Esophagus muscularis mucosa (tissue), 4 donors: Measurements from ENCODE around the gene FER.

ENCODE experiments used
- EP300 ChIP-seq: sonication (generic); formaldehyde crosslinking; IDR thresholded peaks from one replicate; pipeline ENCODE4 v1.6.1; 2017; ENCODE audit warnings: antibody characterized with exemption
- POLR2A ChIP-seq: fragments of 450-650 bp; IDR thresholded peaks from one replicate; pipeline ENCODE4 v1.6.1; 2017; ENCODE audit warnings: antibody characterized with exemption, moderate library complexity, mild to moderate bottlenecking, low read depth
- POLR2AphosphoS5 ChIP-seq, 2 donors: sonication (generic); formaldehyde crosslinking; IDR thresholded peaks; one replicate each; pipeline ENCODE4 v1.6.1; 2017; ENCODE audit warnings: antibody characterized with exemption in 2 of 2
- TF ChIP-seq, protein P1 (sequence below), 3 experiments: fragments of 200-600 bp in 2 of 3; fragments of 450-650 bp in 1 of 3; sonication (generic) in 2 of 3; IDR thresholded peaks; one replicate each; pipeline ENCODE4 v1.5.1; 2017 to 2019; ENCODE audit warnings: antibody characterized with exemption in 3 of 3, mild to moderate bottlenecking in 2 of 3, moderate library complexity in 1 of 3

DNA sequence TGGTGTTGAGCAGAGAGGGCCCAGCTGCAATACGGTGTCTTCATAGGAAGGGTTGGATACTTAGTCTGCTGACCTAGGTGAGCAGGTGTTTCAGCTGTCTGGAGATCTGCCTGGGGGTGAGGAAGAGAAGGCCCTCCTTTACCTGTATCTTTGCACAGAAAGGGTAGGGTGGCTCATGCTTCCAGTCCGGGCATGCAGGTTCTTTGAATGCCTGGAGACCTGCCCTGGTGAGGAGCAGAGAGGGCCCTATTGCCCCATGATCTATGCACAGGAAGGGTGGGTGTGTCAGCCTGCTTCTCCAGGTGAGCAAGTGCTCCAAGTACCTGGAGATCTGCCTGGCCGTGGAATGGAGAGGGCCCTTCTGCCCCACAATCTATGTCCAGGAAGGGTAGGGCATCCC lies 63.0 kb downstream of the FER start:
- TF ChIP-seq, protein P1, sequence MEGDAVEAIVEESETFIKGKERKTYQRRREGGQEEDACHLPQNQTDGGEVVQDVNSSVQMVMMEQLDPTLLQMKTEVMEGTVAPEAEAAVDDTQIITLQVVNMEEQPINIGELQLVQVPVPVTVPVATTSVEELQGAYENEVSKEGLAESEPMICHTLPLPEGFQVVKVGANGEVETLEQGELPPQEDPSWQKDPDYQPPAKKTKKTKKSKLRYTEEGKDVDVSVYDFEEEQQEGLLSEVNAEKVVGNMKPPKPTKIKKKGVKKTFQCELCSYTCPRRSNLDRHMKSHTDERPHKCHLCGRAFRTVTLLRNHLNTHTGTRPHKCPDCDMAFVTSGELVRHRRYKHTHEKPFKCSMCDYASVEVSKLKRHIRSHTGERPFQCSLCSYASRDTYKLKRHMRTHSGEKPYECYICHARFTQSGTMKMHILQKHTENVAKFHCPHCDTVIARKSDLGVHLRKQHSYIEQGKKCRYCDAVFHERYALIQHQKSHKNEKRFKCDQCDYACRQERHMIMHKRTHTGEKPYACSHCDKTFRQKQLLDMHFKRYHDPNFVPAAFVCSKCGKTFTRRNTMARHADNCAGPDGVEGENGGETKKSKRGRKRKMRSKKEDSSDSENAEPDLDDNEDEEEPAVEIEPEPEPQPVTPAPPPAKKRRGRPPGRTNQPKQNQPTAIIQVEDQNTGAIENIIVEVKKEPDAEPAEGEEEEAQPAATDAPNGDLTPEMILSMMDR (IDR thresholded peaks at IDR 0.05): no peak
- no peak for TF ChIP-seq EP300
- no peak for TF ChIP-seq POLR2AphosphoS5 (IDR thresholded peaks at IDR 0.05)
- no peak for TF ChIP-seq POLR2A
